Activated B cell treated with CpG ODN at 0.5 μM for 24 hours (primary cell): ENCODE data around the gene ACSM6. TPM values are rescaled to one million over a fixed set of nuclear protein-coding genes. Genes with fewer than 3 reads are reported as not detected.
A peak's percentile ranks its signal among the peaks of the same experiment; 100 is the strongest.

ENCODE experiments used
- ATAC-seq: fragments of 200-7000 bp; cut with Tn5 transposase; one replicate; pipeline ENCODE4 v1.10.0; 2021; ENCODE audit warnings: low read depth, mild to moderate bottlenecking, moderate library complexity
- CTCF ChIA-PET: fragments of 350-600 bp; sonication (Branson Sonifier 250); formaldehyde crosslinking; loops from one replicate; lab custom pipeline; 2021; ENCODE audit warnings: antibody characterized with exemption; lab: Charles Lee
- POLR2A ChIA-PET: fragments of 350-600 bp; sonication (Branson Sonifier 250); formaldehyde crosslinking; loops from one replicate; lab custom pipeline; 2021; ENCODE audit warnings: antibody characterized with exemption; lab: Charles Lee
- DNase-seq: peaks from one replicate; pipeline ENCODE4 v3.0.0; 2022
- H3K27ac Mint-ChIP-seq: one replicate; pipeline ENCODE4 v1.8.0; 2020; ENCODE audit warnings: mixed read lengths
- H3K27me3 Mint-ChIP-seq: one replicate; pipeline ENCODE4 v1.8.0; 2021; ENCODE audit warnings: mixed read lengths
- H3K36me3 Mint-ChIP-seq: one replicate; pipeline ENCODE4 v1.8.0; 2021; ENCODE audit warnings: low read depth, mixed read lengths
- H3K4me1 Mint-ChIP-seq: one replicate; pipeline ENCODE4 v1.8.0; 2021; ENCODE audit warnings: mixed read lengths
- H3K4me3 Mint-ChIP-seq: one replicate; pipeline ENCODE4 v1.8.0; 2020; ENCODE audit warnings: mild to moderate bottlenecking, mixed read lengths
- H3K9me3 Mint-ChIP-seq: one replicate; pipeline ENCODE4 v1.8.0; 2020; ENCODE audit warnings: mixed read lengths
- intact Hi-C: fragments of 100-400 bp; cut with micrococcal nuclease; formaldehyde crosslinking; loops from one replicate; pipeline ENCODE4 v1.15.1; 2024
- total RNA-seq: library from RNA; stranded (reverse); gene quantifications from 2 replicates; pipeline ENCODE4 v1.2.3, GENCODE V29; 2022
- TF ChIP-seq, protein P1 (sequence below): fragments of 200-600 bp; IDR thresholded peaks from one replicate; pipeline ENCODE4 v1.8.0; 2022; ENCODE audit warnings: antibody characterized with exemption, mild to moderate bottlenecking

The ACSM6 gene
- total RNA-seq, 1 donor from 2014 or later = not detected

DNA sequence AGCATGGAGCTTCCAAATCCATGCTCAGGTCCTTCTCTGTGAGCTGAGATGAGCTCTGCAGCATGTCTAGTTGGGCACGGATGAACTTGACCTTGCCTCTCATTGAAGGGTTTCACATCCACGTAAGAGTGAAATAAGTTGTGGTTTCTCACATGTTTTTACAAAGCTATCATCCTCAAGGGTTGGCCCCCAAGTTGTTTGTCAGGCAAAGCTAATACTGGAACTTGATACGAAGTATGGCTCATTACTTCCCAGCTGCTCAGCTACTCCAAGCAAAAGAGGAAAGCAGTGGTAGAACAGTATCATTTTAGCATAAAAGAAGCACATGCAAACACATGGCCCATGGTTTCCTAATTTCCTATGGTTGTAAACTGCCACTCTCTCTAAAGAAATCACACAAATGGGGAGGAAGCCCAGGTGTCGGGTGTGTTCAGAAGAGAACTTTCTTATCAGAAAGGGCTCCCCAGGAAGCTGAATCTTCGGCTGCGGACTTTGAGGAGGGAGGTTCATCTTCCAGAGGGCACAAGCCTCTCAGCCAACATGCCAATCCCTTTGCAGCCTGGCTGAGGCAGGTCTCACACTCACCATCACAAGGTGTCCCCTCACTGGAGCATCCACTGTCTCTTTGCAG lies 51.5 kb downstream of the ACSM6 start:
- no peaks in the 10 kb centered on the region for H3K9me3 Mint-ChIP-seq
- no peak overlapping the region for H3K27ac Mint-ChIP-seq
- H3K4me1 Mint-ChIP-seq = peaks cover 25% of the 10 kb centered on the region
- CTCF ChIA-PET = interaction anchor here (0.9 to 10.8 kb wide), 18 partner anchors 10 to 201 kb away, joined by 3 to 338 read pairs (median 5); no protein-coding TSS in a partner anchor
- H3K27me3 Mint-ChIP-seq = no peaks in the 10 kb centered on the region
- TF ChIP-seq, protein P1, sequence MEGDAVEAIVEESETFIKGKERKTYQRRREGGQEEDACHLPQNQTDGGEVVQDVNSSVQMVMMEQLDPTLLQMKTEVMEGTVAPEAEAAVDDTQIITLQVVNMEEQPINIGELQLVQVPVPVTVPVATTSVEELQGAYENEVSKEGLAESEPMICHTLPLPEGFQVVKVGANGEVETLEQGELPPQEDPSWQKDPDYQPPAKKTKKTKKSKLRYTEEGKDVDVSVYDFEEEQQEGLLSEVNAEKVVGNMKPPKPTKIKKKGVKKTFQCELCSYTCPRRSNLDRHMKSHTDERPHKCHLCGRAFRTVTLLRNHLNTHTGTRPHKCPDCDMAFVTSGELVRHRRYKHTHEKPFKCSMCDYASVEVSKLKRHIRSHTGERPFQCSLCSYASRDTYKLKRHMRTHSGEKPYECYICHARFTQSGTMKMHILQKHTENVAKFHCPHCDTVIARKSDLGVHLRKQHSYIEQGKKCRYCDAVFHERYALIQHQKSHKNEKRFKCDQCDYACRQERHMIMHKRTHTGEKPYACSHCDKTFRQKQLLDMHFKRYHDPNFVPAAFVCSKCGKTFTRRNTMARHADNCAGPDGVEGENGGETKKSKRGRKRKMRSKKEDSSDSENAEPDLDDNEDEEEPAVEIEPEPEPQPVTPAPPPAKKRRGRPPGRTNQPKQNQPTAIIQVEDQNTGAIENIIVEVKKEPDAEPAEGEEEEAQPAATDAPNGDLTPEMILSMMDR = no peak
- ATAC-seq (peak; percentile 16), DNase-seq (no peak)
- POLR2A ChIA-PET = interaction anchor here (2.0 to 2.8 kb wide), 3 partner anchors 45 to 117 kb away, joined by 6 to 15 read pairs (median 12); partner anchors contain the start of gene PDLIM1
- H3K36me3 Mint-ChIP-seq = peaks cover 76% of the 10 kb centered on the region
- H3K4me3 Mint-ChIP-seq = no peak overlapping the region
- intact Hi-C loops = loop anchor here (1.0 to 10.0 kb wide), 4 partner anchors 21 to 349 kb away; partner anchors contain the start of gene PDLIM1

- no peak overlapping the region for H3K4me3 Mint-ChIP-seq
- peak; percentile 59 for DNase-seq
- ATAC-seq = peak; percentile 86
- H3K9me3 Mint-ChIP-seq = no peaks in the 10 kb centered on the region
- H3K4me1 Mint-ChIP-seq = peaks cover 25% of the 10 kb centered on the region
- no peaks in the 10 kb centered on the region for H3K27me3 Mint-ChIP-seq
- intact Hi-C loops = loop anchor here (1.0 to 10.0 kb wide), 4 partner anchors 20 to 348 kb away; partner anchors contain the start of gene PDLIM1
- peaks cover 81% of the 10 kb centered on the region for H3K36me3 Mint-ChIP-seq
- TF ChIP-seq, protein P1 = peak; percentile 26
- POLR2A ChIA-PET = interaction anchor here (2.0 to 2.8 kb wide), 3 partner anchors 44 to 116 kb away, joined by 6 to 15 read pairs (median 12); partner anchors contain the start of gene PDLIM1
- peak overlapping the region; percentile 61 for H3K27ac Mint-ChIP-seq
- CTCF ChIA-PET = interaction anchor here (0.7 to 10.8 kb wide), 22 partner anchors 9 to 200 kb away, joined by 3 to 338 read pairs (median 5); partner anchors contain the start of gene PDLIM1
Observed at GRCh38 chr10:95246582-95247051, 52.6 kb downstream of the ACSM6 start.

DNA sequence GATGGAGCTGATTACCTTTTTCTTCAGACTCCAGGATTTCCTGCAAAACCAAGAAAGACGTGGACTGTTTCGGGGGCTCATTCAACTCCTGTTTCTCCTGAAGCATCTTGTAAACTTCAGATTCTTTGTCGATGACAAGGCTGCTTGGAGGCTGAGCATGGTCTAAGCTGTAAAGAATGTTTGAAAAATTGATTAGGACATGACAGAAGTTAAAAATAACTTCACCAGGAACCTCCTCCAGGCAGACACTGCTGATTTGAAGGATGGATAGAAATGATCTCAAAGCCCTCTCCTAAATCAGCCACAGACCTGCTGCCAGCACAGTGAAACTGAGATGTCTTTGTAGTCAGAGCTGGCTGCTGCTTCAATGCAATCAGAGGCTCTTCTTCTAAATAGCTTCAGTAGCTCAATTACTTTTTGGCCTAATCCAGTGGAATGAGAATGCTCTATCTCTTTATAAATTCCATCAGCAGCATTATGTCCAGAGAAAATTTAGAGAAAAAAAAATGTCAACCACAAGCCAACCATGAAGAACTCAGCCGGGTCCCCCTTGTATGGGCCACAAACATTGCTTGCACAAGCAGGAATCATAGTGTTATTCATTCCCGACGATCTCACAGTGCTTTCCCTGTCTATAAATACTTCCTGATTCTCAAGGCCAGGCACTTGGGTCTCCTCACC lies 53.3 kb downstream of the ACSM6 start:
- ATAC-seq (no peak), DNase-seq (no peak)
- intact Hi-C loops = loop anchor here (2.0 to 10.0 kb wide), 3 partner anchors 19 to 347 kb away; partner anchors contain the start of gene PDLIM1
- no peaks in the 10 kb centered on the region for H3K27me3 Mint-ChIP-seq
- TF ChIP-seq, protein P1 = no peak
- H3K36me3 Mint-ChIP-seq = peaks cover 87% of the 10 kb centered on the region
- ChIA-PET POLR2A (interaction anchor here (2.0 to 2.8 kb wide), 3 partner anchors 43 to 115 kb away, joined by 6 to 15 read pairs (median 12); partner anchors contain the start of gene PDLIM1), CTCF (interaction anchor here (0.9 to 10.8 kb wide), 18 partner anchors 15 to 183 kb away, joined by 3 to 338 read pairs (median 4); partner anchors contain the start of gene PDLIM1)
- H3K9me3 Mint-ChIP-seq = no peaks in the 10 kb centered on the region
- peaks cover 28% of the 10 kb centered on the region for H3K4me1 Mint-ChIP-seq
- H3K27ac Mint-ChIP-seq = peak overlapping the region; percentile 61
- no peak overlapping the region for H3K4me3 Mint-ChIP-seq

GRCh38 chr10:95247881-95248583 lies 54.0 kb downstream of the ACSM6 start:
- TF ChIP-seq, protein P1 = no peak
- intact Hi-C loops = loop anchor here (2.0 to 10.0 kb wide), 3 partner anchors 19 to 347 kb away; partner anchors contain the start of gene PDLIM1
- ChIA-PET POLR2A (no interaction called here), CTCF (interaction anchor here (1.0 to 10.8 kb wide), 5 partner anchors 16 to 113 kb away, joined by 3 to 338 read pairs (median 5); no protein-coding TSS in a partner anchor)
- Mint-ChIP-seq H3K27ac (peak overlapping the region; percentile 61), H3K4me1 (peaks cover 35% of the 10 kb centered on the region), H3K4me3 (no peak overlapping the region), H3K9me3 (no peaks in the 10 kb centered on the region), H3K36me3 (peaks cover 86% of the 10 kb centered on the region), H3K27me3 (no peaks in the 10 kb centered on the region)
- ATAC-seq (no peak), DNase-seq (no peak)
